HG03565 (cell line): ENCODE data around the gene KCNQ1.

Source experiments
- ATAC-seq: cut with Tn5 transposase; IDR thresholded peaks from one replicate; pipeline ENCODE4 v1.9.1; 2021; ENCODE audit warnings: mild to moderate bottlenecking, moderate library complexity; ENCODE audit not compliant: unreplicated experiment

Gene KCNQ1

GRCh38 chr11:2750682-2751522 is 306.1 kb downstream of the KCNQ1 start:
- ATAC-seq, result no peak

GRCh38 chr11:2751523-2752203 is 306.9 kb downstream of the KCNQ1 start:
- no peak for ATAC-seq

GRCh38 chr11:2752204-2752770 is 307.5 kb downstream of the KCNQ1 start:
- ATAC-seq, result no peak

- no peak for ATAC-seq
These were observed 308.1 kb downstream of the KCNQ1 start for GRCh38 chr11:2752923-2753322.

- no peak for ATAC-seq
These were observed 309.2 kb downstream of the KCNQ1 start for GRCh38 chr11:2754008-2754407.

GRCh38 chr11:2755071-2755470 is 310.3 kb downstream of the KCNQ1 start:
- no peak for ATAC-seq

GRCh38 chr11:2758751-2759150 is 313.9 kb downstream of the KCNQ1 start:
- no peak for ATAC-seq

GRCh38 chr11:2759228-2760195 is 314.7 kb downstream of the KCNQ1 start:
- ATAC-seq, result no peak

- no peak for ATAC-seq
These were observed 315.5 kb downstream of the KCNQ1 start for GRCh38 chr11:2760196-2760871.

- no peak for ATAC-seq
These were observed 316.6 kb downstream of the KCNQ1 start for GRCh38 chr11:2761131-2762030.

- ATAC-seq, result no peak
These were observed 317.2 kb downstream of the KCNQ1 start for GRCh38 chr11:2762031-2762380.

- ATAC-seq, result no peak
These were observed 317.6 kb downstream of the KCNQ1 start for GRCh38 chr11:2762451-2762850.

- ATAC-seq, result no peak
These were observed 319.2 kb downstream of the KCNQ1 start for GRCh38 chr11:2763984-2764383.

GRCh38 chr11:2765491-2765890 is 320.7 kb downstream of the KCNQ1 start:
- ATAC-seq, result no peak

GRCh38 chr11:2766166-2766565 is 321.4 kb downstream of the KCNQ1 start:
- no peak for ATAC-seq

- ATAC-seq, result no peak
These were observed 322.3 kb downstream of the KCNQ1 start for GRCh38 chr11:2767071-2767470.

- ATAC-seq, result no peak
These were observed 323.0 kb downstream of the KCNQ1 start for GRCh38 chr11:2767801-2768200.

- no peak for ATAC-seq
These were observed 323.9 kb downstream of the KCNQ1 start for GRCh38 chr11:2768471-2769408.
